Lower leg skin (tissue), 4 donors: ENCODE results near the gene BARHL2. TPM values are rescaled to one million over a fixed set of nuclear protein-coding genes. Genes with fewer than 3 reads are reported as not detected.

Experiments
- DNase-seq, 2 donors: peaks; one replicate each; pipeline ENCODE4 v3.0.0-alpha.2; 2019; ENCODE audit warnings: low spot score in 2 of 2
- H3K4me3 ChIP-seq: fragments of 200-600 bp; sonication (generic); 2 replicates; pipeline ENCODE4 v1.5.1; 2017; ENCODE audit warnings: mild to moderate bottlenecking, low read depth; ENCODE audit not compliant: poor library complexity, severe bottlenecking
- POLR2A ChIP-seq, 2 donors: fragments of 450-650 bp; IDR thresholded peaks; one replicate each; pipeline ENCODE4 v1.6.1; 2016 to 2017; ENCODE audit warnings: antibody characterized with exemption in 2 of 2, mild to moderate bottlenecking in 1 of 2, moderate library complexity in 1 of 2
- WGBS, 2 donors: methylation state at CpG; one replicate each; pipeline ENCODE4 v1.1.5; 2018; 5-methylcytosine and 5-hydroxymethylcytosine counted together
- intact Hi-C: fragments of 100-400 bp; cut with DNase I; formaldehyde crosslinking; loops from one replicate; pipeline ENCODE4 v1.15.0; 2023; ENCODE audit warnings: low total_unique reads
- total RNA-seq, 4 donors: library from RNA; depleted of rRNA; stranded (reverse); fragments of >200 nt; gene quantifications; one replicate each; pipeline ENCODE4 v1.1.0, GENCODE V29; 2016
- TF ChIP-seq, protein P1 (sequence below), 3 donors: fragments of 450-650 bp; IDR thresholded peaks; one replicate each; pipeline ENCODE4 v1.5.1; 2016; ENCODE audit warnings: antibody characterized with exemption in 3 of 3, mild to moderate bottlenecking in 3 of 3, moderate library complexity in 2 of 3

BARHL2 gene
- total RNA-seq, 4 donors from 2014 or later = not detected

GRCh38 chr1:90753556-90753955 is 36.5 kb upstream of the BARHL2 start:
- DNase-seq = no peak
- no peak overlapping the region for H3K4me3 ChIP-seq
- intact Hi-C loops = no loop called here
- WGBS, 2 donors = 56 to 82% methylated on average over 1 of the region's 1 CpG
- TF ChIP-seq, protein P1, sequence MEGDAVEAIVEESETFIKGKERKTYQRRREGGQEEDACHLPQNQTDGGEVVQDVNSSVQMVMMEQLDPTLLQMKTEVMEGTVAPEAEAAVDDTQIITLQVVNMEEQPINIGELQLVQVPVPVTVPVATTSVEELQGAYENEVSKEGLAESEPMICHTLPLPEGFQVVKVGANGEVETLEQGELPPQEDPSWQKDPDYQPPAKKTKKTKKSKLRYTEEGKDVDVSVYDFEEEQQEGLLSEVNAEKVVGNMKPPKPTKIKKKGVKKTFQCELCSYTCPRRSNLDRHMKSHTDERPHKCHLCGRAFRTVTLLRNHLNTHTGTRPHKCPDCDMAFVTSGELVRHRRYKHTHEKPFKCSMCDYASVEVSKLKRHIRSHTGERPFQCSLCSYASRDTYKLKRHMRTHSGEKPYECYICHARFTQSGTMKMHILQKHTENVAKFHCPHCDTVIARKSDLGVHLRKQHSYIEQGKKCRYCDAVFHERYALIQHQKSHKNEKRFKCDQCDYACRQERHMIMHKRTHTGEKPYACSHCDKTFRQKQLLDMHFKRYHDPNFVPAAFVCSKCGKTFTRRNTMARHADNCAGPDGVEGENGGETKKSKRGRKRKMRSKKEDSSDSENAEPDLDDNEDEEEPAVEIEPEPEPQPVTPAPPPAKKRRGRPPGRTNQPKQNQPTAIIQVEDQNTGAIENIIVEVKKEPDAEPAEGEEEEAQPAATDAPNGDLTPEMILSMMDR (IDR thresholded peaks at IDR 0.05) = no peak
- no peak for TF ChIP-seq POLR2A (IDR thresholded peaks at IDR 0.05)

GRCh38 chr1:90748668-90749067 is 31.6 kb upstream of the BARHL2 start:
- intact Hi-C loops = no loop called here
- no peak for DNase-seq
- TF ChIP-seq POLR2A (IDR thresholded peaks at IDR 0.05) = no peak
- TF ChIP-seq, protein P1 (IDR thresholded peaks at IDR 0.05) = no peak
- H3K4me3 ChIP-seq = no peak overlapping the region

DNA sequence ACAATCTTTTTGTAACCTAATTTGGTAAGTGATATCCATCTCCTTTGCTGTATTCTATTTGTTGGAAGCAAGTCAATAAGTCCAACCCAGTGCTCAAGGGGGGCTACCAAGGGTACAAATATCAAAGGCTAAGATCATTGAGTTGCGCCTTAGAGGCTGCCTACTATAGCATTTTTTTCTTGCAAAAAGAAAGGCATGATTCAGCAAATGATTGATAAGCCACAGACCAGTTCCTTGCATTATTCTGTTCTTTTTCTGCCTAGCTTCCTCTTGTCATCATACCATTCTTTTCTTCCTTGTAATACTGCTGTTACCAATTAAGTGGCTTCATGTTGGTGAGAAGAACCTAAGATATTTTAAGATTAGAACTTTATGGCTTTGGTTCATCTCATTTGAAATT is 29.8 kb upstream of the BARHL2 start:
- intact Hi-C loops = no loop called here
- no peak for TF ChIP-seq POLR2A (IDR thresholded peaks at IDR 0.05)
- TF ChIP-seq, protein P1 (IDR thresholded peaks at IDR 0.05) = no peak
- 88 to 90% methylated on average over 1 of the region's 1 CpG for WGBS, 2 donors
- no peak overlapping the region for H3K4me3 ChIP-seq
- no peak for DNase-seq

GRCh38 chr1:90745972-90746371 is 28.9 kb upstream of the BARHL2 start:
- intact Hi-C loops = no loop called here
- TF ChIP-seq, protein P1 (IDR thresholded peaks at IDR 0.05) = no peak
- TF ChIP-seq POLR2A (IDR thresholded peaks at IDR 0.05) = no peak
- H3K4me3 ChIP-seq = no peak overlapping the region
- DNase-seq = no peak
- WGBS, 2 donors = 88 to 90% methylated on average over 2 of the region's 2 CpGs

- 49 to 51% methylated on average over 3 of the region's 3 CpGs for WGBS, 2 donors
- TF ChIP-seq POLR2A (IDR thresholded peaks at IDR 0.05) = no peak
- TF ChIP-seq, protein P1 (IDR thresholded peaks at IDR 0.05) = no peak
- intact Hi-C loops = no loop called here
- no peak overlapping the region for H3K4me3 ChIP-seq
- no peak for DNase-seq
Measured at GRCh38 chr1:90732136-90732535, 15.0 kb upstream of the BARHL2 start.

DNA sequence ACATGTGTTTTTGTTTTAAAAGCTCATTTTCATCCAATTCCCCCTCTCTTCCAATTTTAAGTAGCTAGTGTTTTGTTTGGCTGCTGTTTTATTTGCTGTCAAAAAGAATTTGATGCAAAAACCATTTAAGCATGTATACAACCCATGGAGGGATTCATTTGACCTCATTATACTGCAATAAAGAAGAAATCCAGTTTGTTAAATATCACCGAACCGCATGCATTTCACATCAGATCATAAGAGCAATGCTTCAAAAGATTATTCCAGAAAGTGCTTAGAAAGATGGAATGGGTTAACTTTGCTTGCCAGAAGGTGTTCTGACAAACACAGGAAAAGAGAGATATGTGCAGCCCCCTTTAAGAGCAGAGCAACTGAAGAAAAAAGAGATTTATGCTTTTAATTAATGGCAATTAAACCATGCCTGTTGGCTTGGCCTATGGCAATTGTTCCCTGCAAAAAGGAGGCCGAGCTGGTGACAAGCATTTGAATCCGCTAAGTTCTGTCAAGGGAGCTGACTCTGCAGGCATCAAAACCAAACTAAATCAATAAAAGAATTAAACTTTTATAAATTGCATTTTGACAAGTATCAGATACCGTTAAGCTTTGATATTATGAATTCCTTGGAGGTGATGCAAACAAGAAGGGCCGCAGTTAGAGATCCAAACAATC is 14.4 kb upstream of the BARHL2 start:
- WGBS, 2 donors = 43 to 47% methylated on average over 6 of the region's 6 CpGs
- no peak for DNase-seq
- intact Hi-C loops = no loop called here
- H3K4me3 ChIP-seq = no peak overlapping the region
- TF ChIP-seq, protein P1 (IDR thresholded peaks at IDR 0.05) = no peak
- TF ChIP-seq POLR2A (IDR thresholded peaks at IDR 0.05) = no peak
